GM18499 (cell line): ENCODE measurements around the gene P2RX7.
"Not testable (repeated sequence)": the region's sequence is repeated elsewhere in the genome, so short reads cannot be mapped to it uniquely, and the experiment has no call there.

Source experiments
- ATAC-seq: cut with Tn5 transposase; IDR thresholded peaks from one replicate; pipeline ENCODE4 v1.9.1; 2021; ENCODE audit warnings: moderate number of reproducible peaks; ENCODE audit not compliant: insufficient read depth, unreplicated experiment

The P2RX7 gene

DNA sequence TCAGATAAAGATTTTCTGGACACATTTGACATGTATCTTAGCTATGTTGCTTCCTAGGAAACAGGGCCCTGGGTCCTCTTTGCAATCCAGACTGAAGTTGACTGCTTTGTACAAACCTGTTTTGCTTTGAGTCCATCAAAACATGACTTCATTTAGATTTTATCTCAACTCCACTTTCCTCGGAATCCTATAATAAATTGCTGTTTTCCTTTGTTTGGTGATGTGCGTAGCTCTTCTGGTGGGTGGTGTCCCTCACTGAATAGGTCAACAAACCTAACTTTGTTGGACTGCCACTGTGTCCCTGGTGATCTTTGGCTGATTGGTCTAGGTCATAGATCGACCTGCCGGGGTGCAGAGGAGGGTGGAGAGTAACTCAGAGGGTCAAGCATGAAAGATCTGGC lies 735 bp upstream of the P2RX7 start:
- ATAC-seq: no peak

DNA sequence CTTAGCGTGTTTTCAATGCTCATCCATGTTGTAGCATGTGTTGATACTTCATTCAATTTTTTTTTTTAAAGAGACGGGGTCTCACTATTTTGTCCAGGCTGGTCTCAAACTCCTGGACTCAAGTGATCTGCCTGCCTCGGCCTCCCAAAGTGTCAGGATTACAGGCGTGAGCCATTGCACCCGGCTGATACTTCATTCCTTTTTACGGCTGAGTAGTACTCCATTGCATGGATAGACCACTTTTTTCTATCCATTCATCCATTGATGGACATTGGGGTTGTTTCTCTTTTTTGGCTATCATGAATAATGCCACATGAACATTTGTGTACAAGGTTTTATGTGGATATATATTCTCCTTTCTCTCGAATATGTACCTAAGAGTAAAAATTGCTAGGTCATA lies 1.2 kb downstream of the P2RX7 start:
- no peak for ATAC-seq

DNA sequence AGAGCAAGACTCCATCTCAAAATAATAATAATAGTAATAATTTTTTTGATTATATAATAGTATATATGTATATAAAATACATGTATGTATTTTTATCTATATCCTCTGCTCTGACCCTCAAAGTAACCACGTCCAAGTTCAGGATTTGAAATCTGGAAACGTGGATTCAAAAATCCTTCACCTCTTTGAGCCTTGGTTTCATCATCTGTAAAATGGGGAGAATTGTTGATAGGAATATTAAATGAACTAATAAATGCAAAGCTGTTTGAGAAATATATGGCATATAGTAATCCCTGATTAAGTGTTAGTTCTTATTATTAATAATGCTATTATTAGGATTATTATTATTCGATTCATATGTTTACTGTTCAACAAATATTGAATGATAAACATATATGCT lies 2.6 kb downstream of the P2RX7 start:
- ATAC-seq: no peak

DNA sequence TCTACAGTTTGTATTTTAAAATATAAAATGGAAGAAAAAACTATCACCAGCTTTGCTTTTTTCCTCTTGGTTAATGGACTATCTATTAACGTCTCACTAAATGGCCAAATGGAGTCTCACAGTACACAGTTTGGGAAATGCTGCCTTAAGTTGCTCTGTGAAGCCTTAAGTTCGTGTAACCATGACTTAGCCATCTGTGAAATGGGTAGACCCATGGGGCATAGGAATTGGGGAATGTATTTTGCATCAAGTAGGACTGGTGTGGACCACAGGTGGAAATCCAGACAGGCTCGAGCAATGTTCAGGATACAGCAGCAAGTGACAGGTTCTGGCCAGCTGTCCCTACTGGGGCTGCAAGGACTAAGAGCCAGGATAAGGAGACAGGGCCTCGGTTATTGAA lies 4.8 kb downstream of the P2RX7 start:
- no peak for ATAC-seq

DNA sequence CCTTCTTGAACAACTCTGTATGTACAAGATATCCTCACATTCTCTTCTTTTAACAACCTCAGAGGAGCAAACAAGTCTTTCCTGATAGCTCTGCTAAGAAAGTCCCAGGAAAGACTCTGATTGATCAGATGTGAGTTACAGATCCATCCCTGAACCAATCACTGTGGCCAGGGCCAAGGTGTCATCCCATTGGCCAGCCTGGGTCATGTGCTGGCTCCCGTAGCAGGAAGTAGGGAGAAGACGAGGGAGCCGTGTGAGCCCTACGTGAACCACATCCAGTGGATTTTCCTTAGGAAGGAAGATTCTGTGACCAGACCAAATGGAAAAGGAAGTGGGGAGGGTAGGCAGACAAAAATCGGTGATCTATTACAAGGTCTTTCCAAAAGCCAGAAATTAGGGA lies 5.6 kb downstream of the P2RX7 start:
- no peak for ATAC-seq

DNA sequence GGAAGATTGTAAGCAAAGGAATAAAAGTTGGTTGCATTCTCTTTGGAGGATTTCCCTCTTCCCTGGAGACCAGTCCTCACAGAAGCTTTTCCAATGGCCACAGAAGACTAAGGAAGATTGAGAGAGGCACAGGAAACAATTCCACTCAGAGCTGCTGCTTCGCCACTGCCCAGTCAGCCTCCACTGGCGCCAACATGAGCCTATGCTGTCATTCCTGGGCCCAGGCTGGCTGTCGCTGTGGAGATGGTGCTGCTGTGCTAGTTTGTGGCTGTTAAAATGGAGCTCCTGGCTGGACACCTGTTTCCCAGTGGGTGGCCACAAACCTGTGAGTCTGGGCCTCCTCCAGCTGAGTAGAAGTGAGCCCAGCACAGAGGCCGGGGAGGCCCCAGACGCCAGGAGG lies 6.6 kb downstream of the P2RX7 start:
- no peak for ATAC-seq

DNA sequence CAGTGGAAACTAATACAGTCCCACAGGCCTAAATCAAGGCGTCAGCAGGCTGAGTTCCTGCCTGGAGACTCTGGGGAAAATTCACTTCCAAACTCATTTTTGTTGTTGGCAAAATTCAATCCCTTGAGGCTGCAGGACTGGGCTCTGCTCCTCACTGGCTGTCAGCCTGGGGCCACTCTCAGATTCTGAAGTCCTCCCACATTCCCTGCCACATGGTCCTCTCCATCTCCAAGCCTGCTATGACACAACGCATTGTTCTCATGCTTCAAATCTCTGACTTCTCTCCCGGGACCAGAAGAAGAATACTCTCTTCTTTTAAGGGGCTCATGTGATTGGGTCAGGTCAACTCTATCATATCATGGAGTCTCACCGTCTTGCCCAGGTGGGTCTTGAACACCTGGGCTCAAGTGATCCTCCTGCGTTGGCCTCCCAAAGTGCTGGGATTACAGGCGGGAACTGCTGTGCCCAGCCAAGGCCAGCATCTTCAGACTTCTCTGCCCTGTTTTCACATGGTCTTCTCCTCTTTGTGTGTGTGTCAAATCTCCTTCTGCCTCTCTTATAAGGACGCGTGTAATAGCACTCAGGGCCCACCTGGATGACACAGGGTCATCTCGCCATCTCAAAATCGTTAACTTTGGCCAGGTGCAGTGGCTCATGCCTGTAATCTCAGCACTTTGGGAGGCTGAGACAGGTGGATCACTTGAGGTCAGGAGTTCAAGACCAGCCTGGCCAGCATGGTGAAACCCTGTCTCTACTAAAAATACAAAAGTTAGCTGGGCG lies 9.7 kb downstream of the P2RX7 start:
- no peak for ATAC-seq

DNA sequence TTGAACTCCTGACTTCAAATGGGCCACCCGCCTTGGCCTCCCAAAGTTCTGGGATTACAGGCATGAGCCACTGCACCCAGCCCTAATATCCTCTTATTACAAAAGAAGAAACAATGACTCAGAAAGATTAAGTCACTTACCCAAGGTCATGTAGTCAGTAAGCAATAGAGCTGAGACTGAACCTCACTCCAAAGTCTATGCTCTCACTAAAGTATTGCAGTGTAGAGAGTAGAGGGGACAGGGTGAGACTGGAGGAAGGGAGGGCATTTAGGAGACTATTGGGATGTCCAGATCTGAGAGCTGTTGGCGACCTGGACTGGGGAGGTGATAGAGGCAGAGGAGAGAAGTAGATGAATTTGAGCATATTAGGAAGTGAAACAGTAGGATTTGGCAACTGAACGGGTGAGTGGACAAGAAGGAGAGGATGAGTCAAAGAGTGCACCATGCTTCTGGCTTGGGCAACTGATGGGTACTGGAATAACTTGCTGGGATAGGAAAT lies 11.8 kb downstream of the P2RX7 start:
- ATAC-seq: no peak

DNA sequence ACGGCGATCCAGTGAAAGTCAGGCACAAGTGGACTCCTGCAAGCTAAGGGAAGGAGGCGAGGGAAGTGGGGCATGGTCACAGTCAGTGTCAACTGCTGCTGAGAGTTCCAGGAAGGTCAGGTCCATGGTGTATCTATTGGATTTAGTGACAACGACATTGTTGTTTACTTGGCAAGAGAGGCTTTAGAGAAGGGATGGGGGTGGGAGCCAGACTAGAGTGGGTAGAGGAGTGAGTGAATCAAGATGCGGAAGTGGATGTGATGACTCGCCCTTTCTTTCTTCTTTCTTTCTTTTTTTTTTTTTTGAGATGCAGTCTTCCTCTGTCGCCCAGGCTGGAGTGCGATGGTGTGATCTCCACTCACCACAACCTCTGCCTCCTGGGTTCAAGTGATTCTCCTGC lies 12.5 kb downstream of the P2RX7 start:
- no peak for ATAC-seq

DNA sequence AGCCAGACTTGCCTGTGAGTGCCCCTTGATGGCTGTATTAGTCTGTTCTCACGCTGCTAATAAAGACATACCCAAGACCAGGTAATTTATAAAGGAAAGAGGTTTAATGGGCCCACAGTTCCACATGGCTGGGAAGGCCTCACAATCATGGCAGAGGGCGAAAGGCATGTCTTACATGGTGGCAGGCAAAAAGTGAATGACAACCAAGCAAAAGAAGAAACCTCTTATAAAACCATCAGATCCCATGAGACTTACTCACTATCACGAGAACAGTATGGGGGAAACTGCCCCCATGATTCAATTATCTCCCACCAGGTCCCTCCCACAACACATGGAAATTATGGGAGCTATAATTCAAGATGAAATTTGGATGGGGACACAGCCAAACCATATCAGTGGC lies 16.6 kb downstream of the P2RX7 start:
- ATAC-seq: not testable (repeated sequence)

DNA sequence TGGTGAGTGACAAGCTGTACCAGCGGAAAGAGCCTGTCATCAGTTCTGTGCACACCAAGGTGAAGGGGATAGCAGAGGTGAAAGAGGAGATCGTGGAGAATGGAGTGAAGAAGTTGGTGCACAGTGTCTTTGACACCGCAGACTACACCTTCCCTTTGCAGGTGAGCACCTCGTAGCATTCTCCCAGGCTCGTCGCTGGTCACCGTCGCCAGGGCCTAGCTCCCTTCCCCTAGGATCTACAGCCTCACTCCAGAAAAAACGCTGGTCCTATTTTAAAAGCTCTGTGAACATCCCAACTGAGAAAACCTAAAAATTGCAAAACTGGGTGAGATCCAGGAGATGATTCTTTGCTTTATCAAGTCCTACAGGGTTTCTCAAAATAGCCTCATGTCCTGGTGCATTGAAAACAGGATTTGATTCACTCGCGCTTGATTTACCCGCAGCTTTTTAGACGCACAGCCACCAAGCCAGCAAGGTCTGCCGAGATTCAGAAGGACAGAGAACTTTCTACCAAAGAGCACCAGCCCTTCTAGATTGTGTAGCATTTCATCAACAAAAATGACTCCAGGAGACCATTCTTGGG lies 22.2 kb downstream of the P2RX7 start:
- no peak for ATAC-seq

DNA sequence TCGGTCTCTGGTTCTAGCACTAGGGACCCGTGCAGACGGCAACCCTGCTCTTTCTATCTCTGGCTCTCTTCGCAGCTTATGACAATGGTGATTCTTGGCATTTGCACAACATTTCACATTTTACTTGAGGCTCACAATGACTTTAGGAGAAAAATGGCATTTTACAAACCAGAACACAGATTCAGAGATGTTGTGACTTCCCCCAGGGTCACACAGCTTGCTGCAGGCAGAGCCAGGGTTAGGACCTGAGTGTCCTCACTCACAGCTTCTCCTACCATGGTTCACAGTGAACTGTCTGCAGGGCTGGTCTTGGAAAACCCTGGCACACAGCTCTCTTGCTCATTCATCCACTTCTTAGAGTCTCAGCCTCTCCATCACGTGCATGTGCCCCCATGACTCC lies 23.7 kb downstream of the P2RX7 start:
- ATAC-seq: no peak

DNA sequence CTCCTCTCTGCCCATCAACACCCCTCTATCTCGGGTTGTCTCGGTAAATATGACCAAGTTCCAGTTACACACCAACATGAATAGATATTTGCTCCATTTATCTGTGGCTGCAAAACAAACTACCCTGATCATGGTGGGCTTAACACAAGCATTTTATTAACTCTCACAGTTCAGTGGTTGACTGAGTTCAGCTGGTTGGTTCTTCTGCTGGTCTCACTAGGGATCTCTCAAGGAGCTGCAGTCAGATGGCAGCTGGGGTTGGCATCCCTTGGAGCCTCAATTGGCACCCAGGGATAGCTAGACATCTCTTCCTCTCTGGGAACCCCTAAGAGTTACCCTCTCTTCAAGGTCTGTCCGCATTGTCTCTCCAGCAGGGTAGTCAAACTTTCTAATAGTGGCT lies 25.4 kb downstream of the P2RX7 start:
- ATAC-seq: no peak

DNA sequence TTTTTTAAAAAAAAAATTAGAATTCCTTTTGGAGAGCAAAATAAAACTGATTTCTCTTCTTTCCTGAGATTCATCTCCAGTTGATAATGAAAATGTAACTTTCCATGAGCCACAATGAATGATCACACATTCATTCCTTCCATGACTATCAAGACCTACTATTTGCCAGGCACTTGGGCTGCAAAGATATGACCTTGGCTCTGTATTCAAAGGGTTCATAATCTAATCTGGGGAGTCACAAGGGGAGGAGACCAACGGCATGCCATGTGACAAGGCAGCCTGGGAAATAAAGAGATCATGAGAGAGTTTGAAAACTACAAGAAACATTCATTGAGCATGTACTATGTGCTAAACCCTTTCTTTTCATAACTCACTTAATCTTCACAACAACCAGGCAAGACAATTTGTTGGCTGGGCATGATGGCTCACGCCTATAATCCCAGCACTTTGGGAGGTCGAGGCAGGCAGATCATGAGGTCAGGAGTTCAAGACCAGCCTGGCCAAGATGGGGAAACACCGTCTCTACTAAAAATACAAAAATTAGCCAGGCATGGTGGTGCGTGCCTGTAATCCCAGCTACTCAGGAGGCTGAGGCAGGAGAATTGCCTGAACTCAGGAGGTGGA lies 26.2 kb downstream of the P2RX7 start:
- ATAC-seq: not testable (repeated sequence)

DNA sequence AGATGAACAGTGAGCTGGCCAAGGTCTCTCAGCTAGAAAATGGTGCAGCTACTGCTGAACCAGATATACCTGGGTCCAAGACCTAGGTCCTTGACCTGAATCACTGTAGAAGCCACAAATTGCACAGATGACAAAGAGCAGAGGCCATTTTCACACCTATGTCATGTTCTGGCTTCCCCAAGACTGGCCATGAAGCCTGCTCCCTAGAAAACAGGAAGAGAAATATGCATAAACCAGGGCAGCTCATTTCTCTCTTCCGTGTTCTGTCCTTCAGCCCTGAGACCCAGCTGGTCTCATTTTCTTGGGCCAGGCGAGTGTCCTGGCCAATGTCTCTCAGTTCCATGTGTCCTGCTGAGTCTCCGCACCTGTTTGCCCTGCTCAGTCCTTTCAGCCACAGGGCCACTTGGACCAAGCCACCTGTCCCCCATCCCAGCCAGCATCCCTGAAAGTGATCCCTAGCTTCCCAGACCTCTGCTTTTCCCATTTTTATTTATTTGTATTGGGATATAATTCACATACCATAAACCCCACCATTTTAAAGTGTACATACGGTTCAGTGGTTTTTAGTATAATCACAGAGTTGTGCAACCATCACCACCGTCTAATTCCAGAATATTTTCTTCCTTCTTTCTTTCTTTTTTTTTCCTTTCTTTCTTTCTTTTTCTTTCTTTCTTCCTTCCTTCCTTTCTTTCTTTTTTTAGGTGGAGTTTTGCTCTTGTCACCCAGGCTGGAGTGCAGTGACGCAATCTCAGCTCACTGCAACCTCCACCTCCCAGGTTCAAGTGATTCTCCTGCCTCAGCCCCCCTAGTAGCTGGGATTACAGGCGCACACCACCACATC lies 27.0 kb downstream of the P2RX7 start:
- ATAC-seq: no peak

DNA sequence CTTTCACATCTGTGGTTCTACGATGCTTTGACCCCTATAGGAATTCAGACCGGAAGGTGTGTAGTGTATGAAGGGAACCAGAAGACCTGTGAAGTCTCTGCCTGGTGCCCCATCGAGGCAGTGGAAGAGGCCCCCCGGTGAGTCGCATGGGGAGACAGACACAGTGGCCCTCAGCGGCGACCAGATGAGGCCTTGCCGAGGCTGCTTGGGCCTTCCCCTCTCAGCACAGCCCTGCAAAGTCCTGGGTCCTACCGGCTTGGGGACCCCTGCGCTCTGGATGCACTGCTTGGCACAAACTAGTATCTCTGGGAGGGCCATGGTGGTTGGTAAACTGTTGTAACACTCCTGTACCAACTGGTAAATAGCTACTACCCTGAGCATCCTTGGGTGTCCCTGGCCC lies 29.7 kb downstream of the P2RX7 start:
- ATAC-seq: no peak

DNA sequence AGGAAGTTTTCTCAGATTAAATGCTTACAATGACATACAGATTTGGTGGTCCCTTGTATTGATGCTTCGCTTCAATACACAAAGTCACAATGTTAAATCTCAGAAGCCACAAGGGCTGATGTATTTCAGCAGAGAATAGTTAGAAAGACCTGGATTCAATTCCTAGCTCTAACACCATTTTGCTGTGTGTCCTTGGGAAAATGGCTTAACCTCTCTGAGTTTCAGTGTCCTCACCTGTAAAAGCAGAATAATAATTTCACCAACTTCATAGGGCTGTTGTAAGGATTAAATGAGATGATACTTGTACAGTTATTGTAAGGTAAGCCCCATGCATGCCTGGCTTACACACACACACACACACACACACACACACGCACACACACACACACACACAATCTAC lies 30.3 kb downstream of the P2RX7 start:
- no peak for ATAC-seq

DNA sequence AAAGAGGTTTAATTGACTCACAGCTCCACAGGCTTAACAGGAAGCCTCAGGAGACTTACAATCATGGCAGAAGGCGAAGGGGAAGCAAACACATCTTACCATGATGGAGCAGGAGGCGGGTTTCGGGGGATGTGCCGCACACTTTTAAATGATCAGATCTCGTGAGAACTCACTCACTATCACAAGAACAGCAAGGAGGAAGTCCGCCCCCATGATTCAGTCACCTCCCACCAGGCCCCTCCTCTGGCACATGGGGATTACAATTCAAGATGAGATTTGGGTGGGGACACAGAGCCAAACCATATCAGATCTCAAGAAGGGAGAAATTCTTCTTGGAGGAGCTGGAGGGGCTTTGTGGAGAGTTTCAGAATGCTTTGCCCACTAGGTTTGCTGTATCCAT lies 32.2 kb downstream of the P2RX7 start:
- ATAC-seq: not testable (repeated sequence)

DNA sequence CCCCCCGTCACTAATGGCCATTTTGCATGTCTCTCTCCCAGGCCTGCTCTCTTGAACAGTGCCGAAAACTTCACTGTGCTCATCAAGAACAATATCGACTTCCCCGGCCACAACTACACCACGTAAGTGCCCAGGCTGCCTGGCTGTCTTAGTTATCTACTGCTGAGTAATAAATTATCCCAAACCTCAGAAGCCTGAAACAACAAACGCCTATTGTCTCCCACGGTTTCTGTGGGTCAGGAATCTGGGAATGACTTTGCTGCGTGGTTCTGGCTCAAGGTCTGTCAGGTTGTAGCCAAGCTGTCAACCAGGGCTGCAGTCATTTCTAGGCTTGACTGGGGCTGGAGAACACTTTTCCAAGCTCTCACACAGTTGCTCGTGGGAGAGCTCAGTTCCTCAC lies 32.6 kb downstream of the P2RX7 start:
- no peak for ATAC-seq

DNA sequence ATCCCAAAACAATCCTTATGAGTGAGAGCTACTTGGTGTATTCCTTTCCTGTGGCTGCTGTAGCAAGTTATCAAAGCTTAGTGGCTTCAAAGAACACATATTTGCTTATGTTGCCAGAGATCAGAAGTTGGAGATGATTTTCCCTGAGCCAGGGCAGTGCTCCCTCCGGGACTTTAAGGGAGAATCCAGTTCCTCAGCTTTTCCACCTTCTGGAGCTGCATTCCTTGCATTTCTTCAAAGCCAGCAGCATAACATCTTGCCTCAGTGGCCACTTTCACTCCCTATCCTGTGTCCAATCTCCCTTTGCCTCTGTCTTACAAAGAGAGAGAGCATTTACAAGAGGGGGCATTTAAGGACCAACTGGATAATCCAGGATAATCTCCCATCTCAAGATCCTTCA lies 33.7 kb downstream of the P2RX7 start:
- no peak for ATAC-seq
